GM18861 (cell line): ENCODE results near the gene IL3.

Source experiments
- ATAC-seq: cut with Tn5 transposase; IDR thresholded peaks from one replicate; pipeline ENCODE4 v1.9.1; 2021; ENCODE audit not compliant: unreplicated experiment

IL3 gene

DNA sequence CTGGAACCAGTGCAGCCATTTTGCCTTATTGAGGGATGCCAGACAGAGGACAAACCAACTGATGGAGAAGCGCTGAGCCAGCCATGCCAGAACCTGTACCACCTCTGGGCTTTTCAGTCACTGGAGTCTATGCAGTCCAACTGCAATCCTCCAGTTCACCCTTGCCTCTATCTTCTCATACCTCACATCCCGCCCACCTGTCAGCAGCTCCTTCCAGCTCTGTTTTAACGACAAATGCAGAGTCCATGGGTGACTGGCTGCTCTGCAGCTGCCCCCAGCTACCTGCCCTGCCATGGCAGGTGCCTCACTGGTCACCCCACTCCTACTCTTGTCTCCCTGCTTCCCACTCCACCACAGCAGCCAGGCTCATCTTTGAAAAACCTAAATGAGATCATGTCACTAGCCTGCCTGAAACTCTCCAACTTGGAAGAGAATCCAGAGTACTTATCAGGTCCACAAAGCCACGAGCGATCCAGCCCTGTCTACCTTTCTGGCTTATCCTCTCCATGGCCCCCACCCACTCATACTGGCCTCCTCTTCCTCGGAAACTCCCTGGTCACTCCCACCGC lies 35.0 kb upstream of the IL3 start:
- no peak for ATAC-seq

DNA sequence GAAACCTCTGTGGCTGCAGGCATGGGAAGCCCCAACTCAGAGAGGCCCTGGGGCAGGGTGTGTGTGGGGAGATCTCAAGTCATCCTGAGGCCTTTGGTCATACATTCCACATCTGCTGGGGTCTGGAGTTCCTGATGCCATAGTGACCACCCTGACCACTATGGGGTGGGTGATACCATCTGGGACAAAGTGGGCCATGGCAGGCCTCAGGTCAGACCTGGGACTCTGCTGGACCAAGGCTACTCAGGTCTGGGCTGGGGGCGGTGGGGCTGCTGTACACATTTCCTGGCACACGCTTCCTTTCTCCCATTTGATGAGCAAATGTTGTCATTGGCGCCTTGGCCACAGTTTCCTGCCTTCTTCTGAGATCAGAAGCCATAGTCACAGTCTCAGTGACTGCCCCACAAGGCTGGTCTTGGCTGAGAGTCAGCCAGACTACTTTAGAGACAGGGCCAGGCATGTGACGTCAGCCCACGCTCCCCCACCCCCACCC lies 33.9 kb upstream of the IL3 start:
- ATAC-seq = no peak

DNA sequence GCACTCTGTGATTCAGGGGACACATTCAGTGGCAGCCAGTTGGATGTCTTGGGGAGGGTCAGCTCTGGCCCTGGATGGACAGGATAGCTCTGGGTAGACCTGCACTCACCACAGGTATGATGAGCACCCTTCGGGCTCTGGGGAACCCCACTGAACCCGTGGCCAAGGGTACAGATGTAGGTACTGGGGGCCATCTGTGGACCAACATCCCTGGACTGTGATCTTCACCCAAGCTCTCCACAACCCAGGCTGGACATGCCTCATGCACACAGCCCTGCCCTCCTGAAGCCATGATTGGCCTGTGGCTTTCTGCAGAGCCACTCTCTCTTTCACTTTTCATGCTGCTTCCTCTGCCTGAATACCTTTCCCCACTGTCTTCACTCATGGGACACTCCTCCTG lies 33.4 kb upstream of the IL3 start:
- no peak for ATAC-seq

DNA sequence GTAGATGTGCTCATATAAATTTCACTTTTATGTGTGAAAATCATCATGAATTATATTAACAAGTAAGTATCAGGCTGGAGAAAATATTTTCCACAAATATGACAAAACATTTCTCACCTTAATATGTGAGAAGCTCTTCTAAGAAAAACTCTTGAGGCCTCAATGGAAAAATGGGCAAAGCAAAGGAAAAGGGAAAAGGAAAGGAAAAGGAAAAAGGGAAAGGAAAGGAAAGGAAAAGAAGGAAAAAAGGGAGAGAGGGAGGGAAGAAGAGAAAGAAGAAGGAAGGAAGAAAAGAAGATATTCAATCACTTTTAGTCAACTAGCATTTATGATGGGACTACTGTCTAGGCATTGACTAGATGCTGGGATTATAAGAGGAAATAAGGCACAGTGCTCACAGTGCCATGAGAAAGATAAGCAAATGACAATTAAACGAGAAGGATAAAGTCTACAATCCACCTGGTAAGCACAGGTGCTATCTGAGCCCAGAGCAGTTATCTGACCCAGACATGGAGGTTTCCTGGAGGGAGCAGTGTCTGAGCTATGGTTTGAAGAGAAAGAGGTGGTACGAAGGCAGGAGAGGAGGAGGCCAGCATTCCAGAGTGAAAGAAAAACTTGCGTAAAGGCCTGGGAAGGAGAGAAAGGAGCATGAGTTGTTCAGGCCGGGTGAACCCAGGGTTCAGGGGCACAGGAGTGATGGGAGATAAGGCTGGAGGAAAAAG lies 30.7 kb upstream of the IL3 start:
- no peak for ATAC-seq

DNA sequence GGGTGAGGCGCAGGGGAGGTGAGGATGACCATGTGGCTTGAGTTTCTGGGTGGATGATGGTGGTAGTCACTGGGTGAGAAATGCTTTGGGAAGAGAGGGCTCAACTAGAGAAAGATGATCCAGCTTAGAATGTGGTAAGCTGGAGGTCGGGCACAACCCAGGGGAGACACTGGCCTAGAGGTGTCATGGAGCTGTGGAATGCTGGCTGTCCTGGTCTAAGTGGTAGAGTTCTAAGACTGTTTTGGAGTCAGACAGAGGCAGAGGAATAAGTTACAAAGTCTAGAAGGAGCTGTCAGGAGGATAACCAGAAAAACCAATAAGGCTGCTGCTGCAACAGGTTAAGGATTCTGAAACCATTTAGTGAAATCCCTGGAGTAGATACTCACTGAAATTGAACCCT lies 29.8 kb upstream of the IL3 start:
- ATAC-seq = no peak

DNA sequence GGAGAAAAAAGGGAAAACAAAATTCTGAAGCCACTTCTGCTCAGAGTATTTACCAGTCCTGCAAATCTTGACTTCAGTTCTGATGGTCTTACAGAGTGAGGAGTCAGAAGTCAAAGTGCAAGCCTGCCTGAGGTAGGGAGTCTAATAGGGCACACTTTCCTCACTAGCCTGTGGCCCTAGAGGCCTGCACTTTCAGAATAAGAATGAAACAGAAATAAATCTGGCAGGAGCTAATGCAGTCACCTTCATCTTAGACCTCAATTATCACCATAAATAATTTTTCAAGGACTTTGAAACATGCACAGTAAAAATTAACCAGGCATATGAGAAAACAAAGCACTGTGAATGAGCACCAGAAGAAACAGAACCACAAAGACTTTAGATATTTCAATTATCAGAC lies 28.3 kb upstream of the IL3 start:
- no peak for ATAC-seq

DNA sequence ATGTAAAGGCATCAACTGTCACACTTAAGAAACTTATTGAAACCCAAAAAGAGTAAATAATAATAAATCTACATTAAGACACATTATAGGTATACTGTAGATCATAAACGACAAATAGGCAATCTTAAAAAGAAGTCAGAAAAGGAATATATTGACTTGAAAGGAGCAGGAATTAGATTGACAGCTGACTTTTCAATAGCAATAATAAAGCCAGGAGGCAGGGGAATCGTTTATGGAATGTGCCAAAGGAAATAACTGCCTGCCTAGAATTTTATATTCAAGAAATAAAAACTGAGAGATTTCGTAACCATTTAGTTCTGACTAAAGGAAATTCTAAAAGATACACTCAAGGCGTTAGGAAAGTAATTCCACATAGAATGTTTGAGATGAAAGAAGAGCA lies 27.3 kb upstream of the IL3 start:
- no peak for ATAC-seq

DNA sequence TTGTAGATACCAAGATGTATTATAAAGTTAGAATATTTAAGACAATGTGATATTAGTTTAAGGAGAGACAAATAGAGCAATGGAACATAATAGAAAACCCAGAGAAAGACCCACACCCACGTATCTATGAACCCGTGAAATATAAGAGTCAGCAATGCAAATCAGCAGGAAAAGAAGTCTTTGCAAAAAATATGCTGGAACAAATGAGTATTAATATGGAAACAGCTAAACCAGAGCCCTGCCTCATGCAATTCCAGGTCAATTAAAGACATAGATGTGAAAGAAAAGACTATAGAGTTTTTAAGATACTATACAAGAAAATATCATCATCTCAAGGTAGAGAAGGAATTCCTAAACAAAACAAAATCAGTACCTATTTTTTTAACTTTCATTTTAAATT lies 23.1 kb upstream of the IL3 start:
- ATAC-seq = no peak

DNA sequence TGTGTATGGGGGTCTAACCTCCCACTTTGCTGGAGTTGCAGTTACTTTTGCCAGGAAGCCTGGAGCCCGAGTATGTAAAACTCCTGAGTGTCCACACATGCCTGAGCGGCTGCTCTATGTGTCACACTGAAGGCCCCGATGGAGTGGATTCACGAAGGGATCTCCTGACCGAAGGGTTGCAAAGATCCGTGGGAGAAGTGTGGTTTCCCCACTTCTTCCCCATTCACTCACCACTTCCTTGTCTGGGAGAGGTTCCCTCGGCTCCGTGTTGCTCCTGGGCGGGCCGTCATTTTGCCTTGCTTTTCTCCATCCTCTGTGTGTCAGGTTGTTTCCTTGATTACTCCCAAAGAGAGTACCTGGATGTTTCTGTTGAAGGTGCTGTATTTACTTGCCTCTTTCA lies 16.2 kb upstream of the IL3 start:
- no peak for ATAC-seq

DNA sequence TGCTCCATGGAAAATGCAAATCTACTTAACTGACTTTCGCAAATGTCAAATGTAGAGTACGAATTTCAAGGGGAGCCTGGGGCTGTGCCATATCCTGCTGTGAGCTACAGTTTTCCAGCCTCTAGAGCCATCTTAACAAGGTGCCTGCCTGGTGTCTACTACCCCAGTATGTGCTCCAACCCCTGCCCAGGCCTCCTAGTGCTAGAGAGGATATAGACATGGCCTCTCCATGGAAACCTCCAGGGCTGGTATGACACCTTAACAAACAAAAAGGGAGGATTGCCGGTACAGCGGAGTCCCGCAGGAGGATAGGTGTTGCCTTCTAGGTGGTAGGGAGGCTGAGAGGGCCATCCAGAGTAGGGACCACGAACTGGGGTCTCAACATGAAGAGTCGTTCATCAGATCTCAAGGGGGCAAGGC lies 13.6 kb upstream of the IL3 start:
- no peak for ATAC-seq

DNA sequence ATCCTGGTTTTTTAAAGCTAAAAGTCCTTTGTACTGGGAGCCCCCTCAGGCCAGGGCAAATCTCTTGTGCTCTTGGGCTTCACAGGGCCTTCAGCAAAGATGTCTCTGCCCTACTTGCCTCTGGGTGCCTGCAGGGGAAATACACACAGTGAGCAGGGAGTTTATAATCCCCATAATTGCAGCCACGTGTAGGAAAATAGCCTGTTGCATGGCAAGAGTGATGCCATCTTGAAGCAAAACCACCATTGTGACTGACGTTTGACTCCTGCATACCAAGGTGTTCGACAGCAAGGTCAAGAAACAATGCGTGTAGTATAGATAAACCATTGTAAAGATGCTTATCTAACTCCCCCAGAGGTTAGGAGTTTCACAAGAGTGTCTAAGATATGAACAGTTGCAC lies 11.4 kb upstream of the IL3 start:
- ATAC-seq = no peak

DNA sequence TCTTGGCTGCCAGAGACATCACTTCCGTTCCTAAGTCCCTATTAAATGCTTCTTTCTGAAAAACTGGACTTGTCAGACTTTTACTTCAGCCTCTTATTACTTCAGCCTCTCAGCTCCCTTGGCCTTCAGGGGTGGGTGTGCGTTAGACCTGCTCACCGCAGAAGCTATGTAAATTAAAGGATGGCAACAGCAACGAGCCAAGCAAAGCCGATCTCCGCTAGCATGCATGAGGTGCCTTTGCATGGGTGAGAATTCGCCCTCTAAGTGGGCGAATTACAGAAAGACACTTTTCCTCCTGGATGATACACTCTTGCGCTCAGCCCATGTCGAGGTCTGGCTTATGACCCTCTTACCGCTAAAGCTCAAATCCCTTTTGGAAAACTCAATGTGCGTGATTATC lies 10.9 kb upstream of the IL3 start:
- ATAC-seq = no peak

DNA sequence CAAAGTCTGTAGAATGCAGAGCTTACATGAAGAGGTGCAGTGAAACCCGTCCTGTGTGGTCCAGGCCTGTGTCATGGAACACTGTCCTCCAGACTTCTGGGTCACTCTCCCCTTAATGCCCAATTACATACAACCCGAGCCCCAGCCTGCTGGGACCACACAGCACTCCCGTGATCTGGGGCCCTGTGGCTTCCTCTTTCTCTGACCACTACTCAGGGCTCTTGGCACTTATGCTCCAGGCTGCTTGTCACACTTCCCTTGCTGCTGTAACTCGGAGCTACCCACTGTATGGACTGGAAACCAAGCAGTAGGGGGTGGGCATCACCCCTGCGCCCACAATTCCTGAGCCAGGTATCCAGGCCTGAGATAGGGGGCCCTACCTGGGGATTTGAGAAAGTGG lies 10.3 kb upstream of the IL3 start:
- ATAC-seq = no peak

DNA sequence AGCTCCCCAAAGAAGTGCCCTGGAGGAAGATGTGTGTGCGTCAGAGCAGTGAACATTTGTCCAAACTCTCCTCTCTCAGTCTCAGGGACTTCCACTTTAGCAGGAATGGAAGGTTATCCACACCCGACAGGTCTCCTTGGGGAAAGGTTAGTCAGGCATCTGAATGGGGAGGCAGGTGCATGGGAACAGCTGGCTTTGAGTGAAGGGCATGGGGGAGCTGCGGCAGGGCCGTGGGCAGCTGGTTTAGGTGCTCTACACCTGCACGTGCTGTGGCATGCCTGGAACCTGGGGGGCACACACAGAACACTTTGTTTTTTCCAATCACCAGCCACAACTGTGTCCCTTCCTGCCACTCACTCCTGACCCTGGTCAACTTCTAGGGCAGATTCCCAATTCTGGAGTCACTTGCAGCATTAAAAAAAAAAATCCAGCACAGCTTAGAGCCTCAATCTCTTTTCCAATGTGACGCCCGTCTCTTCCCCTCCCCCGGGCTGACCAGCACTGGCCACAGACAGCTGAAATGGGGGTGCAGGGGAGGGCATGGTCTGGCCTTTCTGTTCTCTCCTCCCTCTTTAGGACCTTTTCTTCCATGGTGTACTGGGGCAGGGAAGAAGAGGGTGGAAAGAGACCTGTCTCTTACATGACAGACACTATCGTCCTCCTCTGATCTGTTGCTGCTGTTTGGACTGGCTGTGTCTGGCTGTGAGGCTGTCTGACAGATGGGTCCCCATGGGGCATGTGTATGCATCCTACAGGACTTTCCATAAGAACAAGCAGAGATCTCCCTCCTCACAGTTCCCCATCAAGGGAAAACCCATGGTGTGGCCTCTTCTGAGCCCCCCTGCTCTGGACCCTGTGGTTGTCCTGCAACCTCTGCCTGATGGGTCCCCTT lies 9.5 kb upstream of the IL3 start:
- no peak for ATAC-seq

DNA sequence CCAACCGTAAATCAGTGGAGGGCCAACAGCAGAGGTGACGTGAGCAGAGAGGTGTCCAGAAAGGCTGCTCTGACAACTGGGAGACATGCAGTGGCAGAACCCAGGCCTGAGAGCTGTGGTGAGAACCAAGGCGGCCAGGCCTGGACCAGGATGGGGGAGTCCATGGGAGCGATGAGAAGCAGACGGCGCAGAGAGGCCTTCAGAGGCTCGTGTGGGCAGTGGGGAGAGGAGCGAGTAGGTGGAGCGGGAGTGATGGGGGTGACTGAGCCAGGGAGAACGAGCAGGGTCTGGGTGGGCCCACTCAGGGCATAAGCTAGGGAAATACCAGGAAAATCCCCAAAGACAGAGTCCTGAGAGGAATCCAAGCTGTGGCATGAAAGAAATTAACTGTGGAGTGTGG lies 7.9 kb upstream of the IL3 start:
- no peak for ATAC-seq

DNA sequence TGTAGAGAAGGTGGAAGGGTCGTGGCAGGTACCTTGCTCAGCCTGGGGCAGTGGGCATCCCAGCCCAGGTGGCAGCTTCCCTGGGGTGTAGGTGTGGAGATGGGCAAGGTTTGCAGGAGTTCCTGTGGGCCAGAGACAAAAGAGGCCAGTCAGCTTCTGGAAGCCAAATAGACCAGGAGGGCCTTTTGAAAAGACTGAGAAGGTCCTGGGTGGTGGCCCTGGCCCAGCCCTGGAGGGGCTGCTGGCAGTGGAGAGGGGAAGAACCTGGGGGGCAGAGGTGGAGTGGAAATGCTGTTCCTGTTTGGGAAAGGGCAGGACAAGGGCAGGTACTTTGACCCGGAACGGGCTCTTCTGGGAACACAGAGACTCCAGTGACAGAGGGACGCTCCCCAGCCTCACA lies 7.0 kb upstream of the IL3 start:
- no peak for ATAC-seq

DNA sequence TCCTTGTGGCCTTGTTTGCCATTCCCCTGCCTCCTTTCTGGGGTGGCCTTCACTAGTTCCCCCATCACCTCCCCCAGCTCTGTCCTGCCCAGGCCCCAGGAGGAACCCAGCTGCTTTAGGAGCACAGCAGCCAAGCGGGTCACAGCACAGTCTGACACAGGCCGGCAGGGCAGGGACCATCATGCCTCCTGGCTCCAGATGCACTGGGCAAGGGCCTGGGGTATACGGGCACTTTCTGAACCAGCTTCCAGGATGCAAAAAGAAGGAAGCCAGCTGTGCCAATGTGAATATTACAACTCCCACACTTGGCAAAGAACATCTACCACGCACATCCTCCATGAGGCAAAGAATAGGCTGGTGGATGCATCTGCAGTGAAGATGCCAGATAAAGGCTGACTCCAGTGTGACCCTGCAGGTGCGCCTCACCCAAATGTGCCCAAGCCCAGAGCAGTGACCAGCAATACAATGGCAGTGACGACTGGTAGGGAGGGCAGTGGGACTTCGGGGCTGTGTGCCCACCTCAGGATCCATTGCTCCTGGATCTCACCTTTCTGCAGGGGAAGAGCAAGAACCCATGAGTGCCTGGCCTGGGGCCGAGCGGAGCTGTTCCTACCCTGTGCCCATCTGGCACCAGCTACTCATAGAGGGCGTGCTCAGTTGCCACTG lies 6.3 kb upstream of the IL3 start:
- ATAC-seq = no peak

DNA sequence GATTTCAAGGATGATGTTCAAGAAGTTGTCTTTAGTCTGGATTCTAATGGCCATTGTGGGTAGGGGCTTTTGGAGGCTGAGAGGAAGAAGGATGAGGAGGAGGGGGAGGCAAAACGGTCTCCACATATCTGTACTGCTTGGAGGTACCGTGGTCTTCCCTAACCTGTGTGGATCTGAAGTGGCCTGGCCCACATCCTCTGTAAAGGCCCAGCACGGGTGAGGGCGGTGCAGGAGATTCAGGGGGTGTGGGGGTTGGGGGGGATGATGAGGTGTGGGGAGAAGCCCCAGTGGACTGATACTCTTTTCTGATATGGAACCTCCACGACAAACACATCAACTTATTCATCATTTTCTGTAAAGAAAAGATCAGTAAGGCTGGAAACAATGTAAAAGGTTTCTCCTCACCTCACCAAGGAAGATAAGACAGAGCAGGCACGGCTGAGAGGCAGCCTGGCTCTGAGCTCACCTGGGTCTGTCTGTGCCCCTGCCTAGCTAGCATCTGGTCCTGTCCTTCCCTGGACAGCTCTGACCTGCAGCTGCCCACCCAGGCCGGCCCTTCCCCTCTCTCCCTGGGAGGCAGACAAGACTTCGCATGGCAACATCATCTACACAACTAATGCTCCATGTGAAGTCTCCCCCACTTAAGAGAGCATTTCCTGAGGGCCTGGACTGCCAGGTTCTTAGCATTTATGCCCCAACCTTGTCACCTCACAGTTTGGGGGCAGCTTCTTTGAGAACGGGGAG lies 5.6 kb upstream of the IL3 start:
- ATAC-seq = no peak

DNA sequence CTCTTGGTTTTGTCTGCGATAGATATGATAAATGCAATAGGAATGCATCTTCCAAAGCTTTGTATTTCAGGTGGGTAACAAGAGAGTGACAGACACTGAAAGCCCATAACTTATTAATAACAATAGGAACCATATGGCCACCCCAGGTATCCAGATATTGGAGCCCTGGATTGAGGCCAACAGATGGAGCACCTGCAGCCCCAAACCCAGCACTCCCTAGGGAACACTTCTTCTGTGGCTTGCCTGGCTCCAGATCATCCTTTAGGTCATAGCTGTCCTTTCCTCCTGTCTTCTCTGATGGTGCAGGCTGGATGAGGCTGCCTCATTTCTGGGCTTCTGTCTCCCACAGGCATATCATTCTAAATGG lies 5.0 kb upstream of the IL3 start:
- no peak for ATAC-seq

DNA sequence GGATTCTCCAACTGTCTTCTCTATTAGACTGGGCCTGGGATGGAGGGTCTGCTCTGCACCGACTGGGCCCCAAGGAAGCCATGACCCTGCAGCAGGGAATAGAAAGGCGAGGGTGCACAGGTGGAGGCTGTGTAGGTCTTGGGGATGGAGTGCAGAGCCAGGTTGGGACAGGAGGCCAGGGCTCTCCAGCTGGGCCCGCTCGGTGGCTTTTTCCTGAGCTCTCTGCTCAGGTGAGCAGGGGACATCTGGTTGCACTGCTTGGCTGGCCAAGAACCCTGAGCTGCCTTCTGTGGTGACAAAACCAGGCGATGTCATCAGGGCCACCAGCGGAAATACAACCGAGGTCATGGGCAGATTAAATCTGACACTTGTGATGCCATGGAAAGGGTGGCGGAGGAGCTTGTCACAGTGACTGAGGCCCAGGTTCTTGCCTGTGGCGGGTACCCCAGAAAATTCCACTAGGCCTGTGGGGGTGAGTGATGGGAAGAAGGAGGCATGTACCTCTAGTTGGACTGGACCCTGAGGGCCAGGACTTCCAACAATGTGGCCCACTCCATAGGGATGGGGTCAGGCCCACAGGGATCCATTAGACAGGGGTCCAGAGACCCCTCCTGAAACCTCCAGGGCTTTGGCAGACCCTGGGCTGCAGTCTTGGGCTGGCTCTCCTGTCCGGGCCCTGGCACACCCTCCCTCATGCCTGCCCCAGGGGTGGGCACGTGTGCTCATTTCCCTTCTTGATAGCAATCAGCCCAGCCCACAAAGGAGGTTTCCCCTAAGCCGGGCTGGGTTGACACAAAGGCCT lies 4.4 kb upstream of the IL3 start:
- no peak for ATAC-seq
